ENCODE measurements around the gene ARHGEF40. TPM values are rescaled to one million over a fixed set of nuclear protein-coding genes. Genes with fewer than 3 reads are reported as not detected.

The ARHGEF40 gene
- total RNA-seq, 1 experiment from 2014 or later: 3.6 TPM

- peak overlapping the region; percentile 83 for H3K4me3 Mint-ChIP-seq (ENCODE audit: unreplicated experiment)
- no peaks in the 10 kb centered on the region for H3K9me3 Mint-ChIP-seq (ENCODE audit: unreplicated experiment)
- intact Hi-C loops (cut with micrococcal nuclease): loop anchor here (1.0 to 10.0 kb wide), 3 partner anchors 36 to 489 kb away; no protein-coding TSS in a partner anchor
- peaks cover 26% of the 10 kb centered on the region for H3K4me1 Mint-ChIP-seq (ENCODE audit: insufficient read depth, unreplicated experiment)
- peaks cover 12% of the 10 kb centered on the region for H3K36me3 Mint-ChIP-seq (ENCODE audit: insufficient read depth, unreplicated experiment)
- DNase-seq (ENCODE audit: unreplicated experiment): peak; percentile 64
- ChIA-PET POLR2A (interaction anchor here (0.6 to 1.2 kb wide), 7 partner anchors 17 to 39 kb away, joined by 3 to 8 read pairs (median 4); no protein-coding TSS in a partner anchor), CTCF (interaction anchor here (0.6 to 4.8 kb wide), 23 partner anchors 13 to 640 kb away, joined by 3 to 127 read pairs (median 3); partner anchors contain the start of genes RNASE7 and TMEM253)
- peaks cover 11% of the 10 kb centered on the region for H3K27me3 Mint-ChIP-seq (ENCODE audit: insufficient read depth, unreplicated experiment)
- BruUV-seq (replicated peaks): no TSS peak
- TF ChIP-seq CTCF (IDR thresholded peaks at IDR 0.05; ENCODE audit: unreplicated experiment): peak; percentile 24
- H3K27ac Mint-ChIP-seq (ENCODE audit: low read depth, unreplicated experiment): no peak overlapping the region
These were observed 1.4 kb upstream of the ARHGEF40 start for GRCh38 chr14:21068521-21069387.

DNA sequence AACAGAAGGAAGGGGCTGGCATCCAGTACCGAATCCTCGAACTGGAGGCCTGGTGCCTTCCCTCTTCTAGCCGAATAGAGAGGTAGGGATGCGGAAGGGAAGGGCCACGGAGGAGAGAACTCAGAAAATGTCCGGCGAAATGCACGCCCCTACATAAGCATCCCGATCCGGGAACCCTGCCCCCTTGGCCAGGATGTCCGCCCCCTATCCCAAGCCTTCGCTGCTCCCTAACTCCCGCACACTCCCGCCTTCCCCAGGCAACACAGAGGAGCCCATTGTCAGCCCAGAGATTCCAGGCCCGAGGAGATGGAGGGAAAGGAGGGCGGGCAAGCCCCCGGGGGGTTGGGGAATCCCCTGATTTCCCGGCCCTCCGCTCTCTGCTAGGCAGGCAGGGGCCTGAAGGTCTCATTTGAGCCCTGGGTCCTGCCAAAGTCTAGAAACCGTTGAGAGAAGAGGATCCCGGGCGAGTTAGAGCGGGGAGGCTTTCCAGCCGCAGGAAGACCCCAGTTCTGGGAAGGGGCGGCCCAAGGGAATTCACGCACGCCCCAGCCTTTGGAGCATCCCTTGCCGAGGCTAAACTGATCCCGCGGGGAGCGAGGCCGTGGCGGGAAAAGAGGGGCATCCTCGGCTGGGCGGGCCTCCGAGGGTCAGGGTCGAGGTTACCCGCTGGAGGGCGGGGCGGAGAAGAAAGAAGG lies 569 bp upstream of the ARHGEF40 start:
- Mint-ChIP-seq H3K27me3 (ENCODE audit: insufficient read depth, unreplicated experiment) (peaks cover 11% of the 10 kb centered on the region), H3K4me3 (ENCODE audit: unreplicated experiment) (peak overlapping the region; percentile 83), H3K36me3 (ENCODE audit: insufficient read depth, unreplicated experiment) (peaks cover 12% of the 10 kb centered on the region), H3K9me3 (ENCODE audit: unreplicated experiment) (no peaks in the 10 kb centered on the region), H3K27ac (ENCODE audit: low read depth, unreplicated experiment) (peak overlapping the region; percentile 54), H3K4me1 (ENCODE audit: insufficient read depth, unreplicated experiment) (peaks cover 26% of the 10 kb centered on the region)
- CTCF ChIA-PET: interaction anchor here (0.7 to 5.3 kb wide), 17 partner anchors 12 to 396 kb away, joined by 3 to 127 read pairs (median 11); partner anchors contain the start of genes RNASE7 and TMEM253
- no TSS peak for BruUV-seq (replicated peaks)
- intact Hi-C loops (cut with micrococcal nuclease): loop anchor here (5.0 to 10.0 kb wide), 2 partner anchors 65 to 488 kb away; no protein-coding TSS in a partner anchor
- no peak for TF ChIP-seq CTCF (IDR thresholded peaks at IDR 0.05; ENCODE audit: unreplicated experiment)
- POLR2A ChIA-PET: interaction anchor here (1.5 to 3.7 kb wide), 3 partner anchors 17 to 55 kb away, joined by 4 to 38 read pairs (median 9); no protein-coding TSS in a partner anchor
- no peak for DNase-seq (ENCODE audit: unreplicated experiment)

GRCh38 chr14:21070610-21071224 lies 613 bp downstream of the ARHGEF40 start:
- no TSS peak for BruUV-seq (replicated peaks)
- H3K36me3 Mint-ChIP-seq (ENCODE audit: insufficient read depth, unreplicated experiment): peaks cover 12% of the 10 kb centered on the region
- peaks cover 3% of the 10 kb centered on the region for H3K27me3 Mint-ChIP-seq (ENCODE audit: insufficient read depth, unreplicated experiment)
- no peaks in the 10 kb centered on the region for H3K9me3 Mint-ChIP-seq (ENCODE audit: unreplicated experiment)
- H3K4me3 Mint-ChIP-seq (ENCODE audit: unreplicated experiment): peak overlapping the region; percentile 83
- no peak for TF ChIP-seq CTCF (IDR thresholded peaks at IDR 0.05; ENCODE audit: unreplicated experiment)
- H3K27ac Mint-ChIP-seq (ENCODE audit: low read depth, unreplicated experiment): peak overlapping the region; percentile 54
- DNase-seq (ENCODE audit: unreplicated experiment): peak; percentile 23
- intact Hi-C loops (cut with micrococcal nuclease): loop anchor here (1.0 kb wide), 1 partner anchor 22 kb away; no protein-coding TSS in a partner anchor
- CTCF ChIA-PET: interaction anchor here (0.6 to 6.3 kb wide), 24 partner anchors 8 to 407 kb away, joined by 3 to 82 read pairs (median 4); no protein-coding TSS in a partner anchor
- peaks cover 26% of the 10 kb centered on the region for H3K4me1 Mint-ChIP-seq (ENCODE audit: insufficient read depth, unreplicated experiment)
- POLR2A ChIA-PET: interaction anchor here (0.5 to 3.7 kb wide), 11 partner anchors 14 to 1860 kb away, joined by 3 to 38 read pairs (median 4); partner anchors contain the start of genes METTL17 and RNASE8

Data from MCF 10A (cell line).